Germinal center (tissue), 1 donor: ENCODE measurements around the gene DNAAF8.
"Not testable (repeated sequence)": the region's sequence is repeated elsewhere in the genome, so short reads cannot be mapped to it uniquely, and the experiment has no call there.

Experiments used
- DNase-seq: peaks from one replicate; pipeline ENCODE4 v3.0.0; 2012; ENCODE audit warnings: mixed read lengths, low spot score

Gene DNAAF8

DNA sequence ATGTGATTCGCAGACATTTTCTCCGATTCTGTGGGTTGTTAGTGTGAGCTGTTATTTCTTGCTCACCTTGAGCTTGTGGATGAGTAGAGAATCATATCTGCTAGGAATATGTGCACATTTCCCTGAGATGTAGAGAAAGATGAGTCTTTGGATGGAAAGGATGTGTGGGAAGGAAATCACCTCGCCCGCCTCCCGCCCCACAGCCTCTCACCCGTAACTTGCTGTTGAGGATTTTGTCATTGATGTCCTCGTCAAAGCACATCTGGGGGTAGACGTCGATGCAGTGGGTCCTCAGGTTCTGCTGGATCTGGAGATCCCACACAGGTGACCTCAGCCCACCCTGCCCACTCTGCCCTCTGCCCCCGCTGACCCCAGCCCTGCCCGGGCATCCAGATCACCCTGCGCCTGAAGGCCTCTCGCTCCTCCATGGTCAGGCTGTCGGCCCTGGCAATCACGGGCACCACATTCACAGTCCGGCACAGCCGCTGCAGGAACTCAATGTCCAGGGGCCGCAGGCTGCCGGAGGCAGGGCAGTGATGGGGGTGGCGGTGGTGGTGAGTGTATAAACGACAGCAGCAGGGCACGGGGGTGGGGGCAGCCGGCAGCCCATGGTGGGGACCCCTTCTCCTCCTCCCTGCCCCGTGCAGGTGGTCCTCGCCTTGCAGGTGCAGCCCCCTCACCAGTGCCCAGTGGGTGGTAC lies 49.1 kb downstream of the DNAAF8 start:
- no peak for DNase-seq

DNA sequence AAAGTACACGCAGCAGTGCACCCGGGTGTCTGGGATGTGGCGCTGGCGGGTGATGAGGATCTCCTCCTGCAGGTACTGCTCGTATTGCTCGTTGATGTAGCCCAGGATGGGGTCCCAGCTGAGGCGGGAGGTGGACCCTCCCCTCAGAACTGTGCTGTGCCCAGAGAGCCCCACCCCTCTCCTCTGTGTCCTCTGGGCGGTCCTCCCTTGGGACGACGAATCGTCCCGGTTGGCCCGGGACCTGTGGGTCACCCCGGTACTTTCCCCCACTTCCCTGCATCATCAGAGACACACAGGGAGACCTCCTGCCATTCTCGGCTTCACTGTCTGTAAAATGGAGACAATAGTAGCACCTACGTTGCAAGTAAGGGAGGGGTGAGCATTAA lies 49.6 kb downstream of the DNAAF8 start:
- DNase-seq, result no peak

DNA sequence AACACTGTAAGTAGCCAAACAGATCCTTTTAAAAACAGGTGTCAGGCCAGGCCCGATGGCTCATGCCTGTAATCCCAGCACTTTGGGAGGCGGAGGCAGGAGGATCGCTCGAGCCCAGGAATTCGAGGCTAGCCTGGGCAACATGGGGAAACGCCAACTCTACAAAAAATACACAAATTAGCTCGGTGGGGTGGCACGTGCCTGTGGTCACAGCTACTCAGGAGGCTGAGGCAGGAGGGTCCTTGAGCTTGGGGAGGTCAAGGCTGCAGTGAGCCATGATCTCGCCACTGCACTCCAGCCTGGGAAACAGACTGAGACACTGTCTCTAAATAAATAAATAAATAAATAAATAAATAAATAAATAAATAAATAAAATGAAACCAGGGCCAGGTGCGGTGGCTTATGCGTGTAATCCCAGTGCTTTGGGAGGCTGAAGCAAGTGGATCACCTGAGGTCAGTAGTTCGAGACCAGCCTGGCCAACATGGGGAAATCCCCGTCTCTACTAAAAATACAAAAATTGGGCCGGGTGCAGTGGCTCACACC lies 50.2 kb downstream of the DNAAF8 start:
- DNase-seq, result not testable (repeated sequence)

DNA sequence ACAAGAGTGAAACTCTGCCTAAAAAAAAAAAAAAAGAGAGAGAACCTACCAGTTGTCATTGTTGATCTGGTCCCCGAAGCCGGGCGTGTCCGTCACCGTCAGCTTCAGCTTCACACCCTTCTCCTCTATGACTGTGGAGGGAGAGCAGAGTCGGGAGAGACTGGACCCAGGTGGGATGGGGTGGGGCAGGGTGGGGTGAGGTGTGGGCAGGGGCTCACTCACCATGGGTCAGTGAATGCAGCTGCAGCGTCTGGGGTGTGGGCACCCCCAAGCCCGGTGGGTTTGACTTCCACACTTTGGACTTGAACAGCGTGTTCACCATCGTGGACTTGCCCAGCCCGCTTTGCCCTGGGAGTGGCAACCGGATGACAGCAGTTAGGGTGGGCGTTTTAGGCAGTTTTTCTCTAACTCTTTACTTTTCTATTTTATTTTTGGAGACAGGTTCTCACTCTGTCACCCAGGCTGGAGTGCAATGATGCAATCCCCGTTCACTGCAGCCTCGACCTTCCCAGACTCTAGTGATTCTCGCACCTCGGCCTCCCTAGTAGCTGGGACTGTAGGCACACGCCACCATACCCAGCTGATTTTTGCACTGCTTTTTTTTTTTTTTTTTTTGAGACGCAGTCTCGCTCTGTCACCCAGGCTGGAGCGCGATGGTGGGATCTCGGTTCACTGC lies 51.6 kb downstream of the DNAAF8 start:
- DNase-seq, result no peak

DNA sequence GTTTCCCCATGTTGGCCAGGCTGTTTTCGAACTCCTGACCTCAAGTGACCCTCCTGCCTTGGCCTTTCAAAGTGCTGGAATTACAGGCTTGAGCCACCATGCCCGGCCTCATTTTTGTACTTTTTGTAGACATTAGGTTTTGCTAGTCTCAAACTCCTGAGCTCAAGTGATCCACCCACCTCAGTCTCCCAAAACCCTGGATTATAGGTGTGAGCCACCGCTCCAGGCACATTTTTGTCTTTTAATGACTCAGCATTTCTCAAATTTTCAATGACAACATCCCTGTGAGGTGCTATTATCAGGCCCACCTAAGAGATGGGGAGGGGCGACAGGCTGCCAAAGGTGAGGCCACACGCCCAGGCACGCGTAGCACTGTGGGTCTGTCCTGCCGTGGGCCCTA lies 52.7 kb downstream of the DNAAF8 start:
- no peak for DNase-seq

DNA sequence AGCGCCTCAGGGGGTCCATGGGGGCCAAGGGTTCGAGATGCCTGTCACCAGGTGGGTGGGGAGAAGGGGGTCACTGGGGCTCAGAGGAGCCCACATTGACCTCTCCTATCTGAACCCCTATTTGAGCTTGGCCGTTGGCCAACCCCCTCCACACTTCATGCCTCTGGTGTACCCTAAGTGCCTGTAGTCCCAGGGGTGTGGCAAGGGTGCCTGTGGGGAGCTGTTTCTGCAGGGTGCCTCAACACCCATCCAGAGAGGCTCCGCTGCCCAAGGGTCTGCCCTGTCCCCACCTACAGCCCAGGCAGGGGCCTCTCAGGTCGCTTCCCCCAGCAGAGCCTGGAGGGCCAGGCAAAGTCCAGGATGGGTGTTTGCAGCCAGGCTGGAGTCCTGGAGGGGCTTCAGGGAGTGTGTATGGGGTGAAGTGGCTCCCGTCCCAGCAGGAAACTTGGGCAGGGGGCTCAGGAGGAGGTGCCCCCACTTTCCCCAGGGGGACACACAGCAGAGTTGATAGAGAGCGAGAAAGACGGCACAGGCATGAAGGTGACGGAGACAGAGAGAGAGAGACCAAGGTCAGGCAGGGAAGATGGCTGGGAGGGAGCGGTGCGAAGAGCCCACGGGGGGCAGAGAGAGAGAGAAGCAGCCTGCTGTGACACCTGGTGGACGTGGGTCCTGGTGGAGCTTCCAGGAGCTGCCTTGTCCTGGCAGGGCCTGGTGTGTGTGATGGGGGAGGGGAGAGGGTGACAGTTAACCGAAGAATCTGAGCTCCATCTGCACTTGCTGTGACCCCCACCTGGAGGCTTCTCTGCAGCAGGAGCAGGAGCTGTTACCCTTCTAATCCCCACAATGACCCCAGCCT lies 53.5 kb downstream of the DNAAF8 start, which contains the start of gene SEPTIN12:
Gene SEPTIN12, minus strand, starts transcription at position 719 of the 856 bp plus-strand sequence. Its CDS starts 700 bp downstream, at position 19.
- DNase-seq, result no peak

DNA sequence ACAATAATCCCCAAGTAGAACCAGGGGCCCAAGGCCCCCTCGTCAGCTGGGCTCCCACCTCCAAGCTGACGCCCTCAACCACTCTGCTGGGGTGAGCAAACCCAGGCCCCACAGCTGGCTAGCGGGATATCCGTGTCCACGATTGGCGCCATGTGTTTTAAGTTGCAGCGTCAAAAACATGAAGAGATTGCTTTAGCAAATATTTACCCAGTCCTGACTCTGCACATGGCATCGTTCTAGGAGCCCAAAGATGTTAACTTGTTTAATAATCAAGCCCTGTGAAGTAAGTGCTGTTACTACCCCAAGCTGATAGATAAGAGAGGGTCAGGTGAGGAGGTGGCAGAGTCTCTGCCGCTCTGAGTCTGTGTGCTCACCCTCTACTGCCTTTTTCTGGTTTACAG lies 54.2 kb downstream of the DNAAF8 start:
- no peak for DNase-seq

DNA sequence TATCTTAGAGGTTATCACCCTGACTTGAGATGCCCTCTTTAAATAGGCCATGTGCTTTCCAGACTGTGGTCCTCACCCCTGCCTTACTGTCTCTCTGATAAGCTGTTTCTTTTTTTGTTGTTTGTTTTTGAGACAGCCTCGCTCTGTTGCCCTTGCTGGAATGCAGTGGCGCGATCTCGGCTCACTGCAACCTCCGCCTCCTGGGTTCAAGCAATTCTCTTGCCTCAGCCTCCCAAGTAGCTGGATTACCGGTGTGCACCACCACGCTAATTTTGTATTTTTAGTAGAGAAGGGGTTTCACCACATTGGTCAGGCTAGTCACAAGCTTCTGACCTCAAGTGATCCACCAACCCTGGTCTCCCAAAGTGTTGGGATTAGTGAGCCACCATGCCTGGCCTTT lies 54.6 kb downstream of the DNAAF8 start:
- no peak for DNase-seq

DNA sequence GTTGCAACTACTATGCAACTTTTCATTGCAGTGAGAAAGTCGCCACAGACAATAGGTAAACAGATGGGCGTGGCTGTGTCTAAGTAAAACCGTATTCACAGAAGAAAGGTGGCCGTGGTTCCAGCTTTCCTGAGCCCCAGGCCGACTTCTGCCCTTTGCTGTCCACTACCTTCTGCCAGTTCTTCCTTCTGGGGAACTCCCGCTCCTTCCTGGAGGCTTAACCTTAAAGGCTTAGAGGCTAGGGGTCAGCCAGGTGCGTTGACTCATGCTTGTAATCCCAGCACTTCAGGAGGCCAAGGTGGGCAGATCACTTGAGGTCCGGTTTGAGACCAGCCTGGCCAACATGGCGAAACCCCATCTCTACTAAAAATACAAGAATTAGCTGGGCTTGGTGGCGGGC lies 55.9 kb downstream of the DNAAF8 start:
- no peak for DNase-seq

DNA sequence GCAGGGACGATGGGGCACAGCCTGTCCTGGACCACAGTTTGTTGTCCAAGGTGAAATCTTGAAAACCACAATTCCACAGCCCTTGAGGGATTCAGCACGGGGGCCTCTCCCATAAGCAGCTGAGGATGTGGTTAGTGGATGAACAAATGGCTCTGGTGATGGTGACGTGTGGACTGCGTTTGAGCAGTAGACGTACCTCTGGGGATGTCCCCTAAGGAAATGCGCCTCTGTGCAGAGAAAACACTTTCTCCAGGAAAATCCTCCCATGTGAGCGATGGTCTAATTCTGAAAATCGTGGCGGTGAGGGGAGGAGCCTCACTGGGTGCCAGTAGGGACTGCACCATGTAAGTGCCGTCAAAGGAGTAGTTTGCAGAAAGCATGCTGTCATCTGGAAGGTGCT lies 56.5 kb downstream of the DNAAF8 start:
- DNase-seq, result no peak

DNA sequence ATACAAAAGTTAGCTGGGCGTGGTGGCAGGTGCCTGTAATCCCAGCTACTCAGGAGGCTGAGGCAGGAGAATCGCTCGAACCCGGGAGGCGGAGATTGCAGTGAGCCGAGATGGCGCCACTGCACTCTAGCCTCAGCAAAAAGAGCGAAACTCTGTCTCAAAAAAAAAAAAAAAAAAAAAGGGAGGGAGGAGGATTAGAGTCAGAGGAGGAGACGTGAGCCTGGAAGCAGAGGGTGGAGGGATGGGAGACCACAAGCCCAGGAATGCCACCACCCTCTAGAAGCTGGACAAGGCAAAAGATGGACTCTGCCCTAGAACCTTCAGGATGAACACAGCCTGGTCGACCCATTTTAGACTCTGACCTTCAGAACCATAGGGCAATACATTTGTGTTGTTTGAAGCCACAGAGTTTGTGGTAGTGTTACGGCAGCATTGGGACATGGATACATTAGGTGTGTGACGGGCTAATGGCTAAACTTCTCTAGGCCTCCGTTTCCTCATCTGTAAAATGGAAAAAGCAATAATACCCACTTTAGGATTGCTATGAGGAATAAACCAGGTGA lies 58.7 kb downstream of the DNAAF8 start:
- no peak for DNase-seq

DNA sequence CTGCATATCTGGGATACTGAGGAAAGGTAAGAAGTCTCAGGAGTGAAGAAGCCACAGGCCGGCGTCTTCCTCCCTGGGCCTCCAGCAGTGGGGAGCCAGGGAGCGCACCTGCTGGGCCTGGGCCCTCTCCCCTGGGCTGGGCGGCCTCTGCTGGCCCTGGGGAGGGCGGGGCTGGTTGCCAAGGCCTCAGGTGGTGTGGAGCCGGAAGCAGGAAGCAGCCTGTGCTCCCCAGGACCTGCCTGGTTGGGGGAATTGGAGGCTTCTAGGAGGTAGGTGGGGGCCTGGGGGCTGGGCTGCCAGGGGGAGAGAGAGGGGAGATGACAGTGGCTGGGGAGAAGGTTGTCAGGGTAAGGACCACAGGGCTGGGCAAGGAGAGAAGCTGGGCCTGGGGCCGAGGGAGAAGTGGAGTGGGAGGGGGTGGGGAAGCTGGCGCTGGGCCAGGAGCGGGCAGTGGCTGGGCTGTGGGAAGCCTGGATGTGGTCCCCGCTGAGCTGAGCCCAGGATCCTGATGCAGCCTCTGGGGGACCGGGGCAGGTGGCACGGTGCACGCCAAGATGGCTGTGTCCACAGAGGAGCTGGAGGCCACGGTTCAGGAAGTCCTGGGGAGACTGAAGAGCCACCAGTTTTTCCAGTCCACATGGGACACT lies 61.0 kb downstream of the DNAAF8 start, which contains the start of gene SMIM22:
Gene SMIM22, plus strand, starts transcription at position 189 of the 647 bp plus-strand sequence. Its CDS starts 366 bp downstream, at position 555.
- no peak for DNase-seq

DNA sequence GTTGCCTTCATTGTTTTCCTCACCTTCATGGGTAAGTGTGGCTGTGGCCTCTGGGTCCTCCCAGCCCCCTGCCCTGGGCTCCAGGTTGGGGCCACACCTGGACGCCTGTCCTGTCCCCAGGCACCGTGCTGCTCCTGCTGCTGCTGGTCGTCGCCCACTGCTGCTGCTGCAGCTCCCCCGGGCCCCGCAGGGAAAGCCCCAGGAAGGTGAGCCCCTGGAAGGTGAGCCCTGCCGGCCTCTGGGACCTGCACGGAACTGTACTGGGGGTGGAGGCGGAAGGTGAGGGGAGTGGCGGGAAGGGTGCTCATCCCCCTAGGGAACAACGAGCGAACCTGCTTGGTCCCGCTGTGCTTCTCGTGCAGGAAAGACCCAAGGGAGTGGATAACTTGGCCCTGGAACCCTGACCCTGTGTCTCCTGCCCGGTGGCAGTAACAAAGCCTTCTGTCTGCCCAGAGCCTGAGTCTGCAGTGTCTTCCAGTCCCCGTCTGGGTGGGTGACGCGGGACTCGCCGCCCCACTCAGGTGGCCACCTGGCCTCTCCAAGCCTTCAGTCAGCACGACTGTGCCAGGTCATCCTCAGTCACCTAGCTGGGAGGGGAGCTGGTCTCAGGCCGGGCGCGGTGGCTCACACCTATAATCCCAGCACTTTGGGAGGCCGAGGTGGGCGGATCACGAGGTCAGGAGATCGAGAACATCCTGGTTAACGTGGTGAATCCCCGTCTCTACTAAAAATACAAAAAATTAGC lies 61.7 kb downstream of the DNAAF8 start:
- DNase-seq, result no peak

DNA sequence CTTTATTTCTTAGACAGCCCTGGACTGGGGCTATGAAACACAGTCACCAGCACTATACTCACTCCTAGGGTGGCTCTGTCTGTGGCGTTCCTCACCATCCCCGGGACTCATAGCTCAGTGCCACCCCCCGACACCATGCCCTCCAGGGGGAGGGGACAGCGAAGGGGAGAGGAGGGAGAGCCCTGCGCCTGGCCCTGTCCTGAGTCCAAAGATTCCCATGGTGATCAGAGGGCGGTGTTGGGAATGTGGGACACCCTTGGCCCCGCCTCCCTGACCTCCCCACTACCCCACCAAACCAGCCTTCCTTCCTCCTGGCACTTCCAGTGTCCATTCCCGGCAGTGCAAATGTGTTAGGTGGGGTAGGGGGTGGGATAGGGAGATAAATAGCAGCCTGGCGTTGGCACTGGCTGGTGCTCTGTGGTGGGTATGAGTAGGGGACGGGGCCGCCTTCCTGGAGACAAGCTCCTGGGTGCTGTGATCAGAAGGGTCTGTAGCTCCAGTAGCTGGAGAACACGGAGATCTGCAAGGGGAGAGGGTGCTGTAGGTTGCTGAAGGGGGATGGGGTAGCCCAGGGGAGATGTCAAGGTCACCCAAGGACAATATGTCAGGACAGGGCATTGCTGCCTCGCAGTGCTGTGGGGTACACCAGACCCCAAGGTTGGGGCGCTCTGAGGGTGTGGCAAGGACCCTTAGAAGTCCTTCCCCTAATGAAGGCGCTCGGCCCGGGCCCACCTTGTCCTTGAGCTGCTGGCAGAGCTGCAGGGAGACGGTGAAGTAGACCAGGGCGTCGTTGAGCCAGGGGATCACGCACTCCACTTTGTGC lies 62.9 kb downstream of the DNAAF8 start:
- DNase-seq, result no peak

DNA sequence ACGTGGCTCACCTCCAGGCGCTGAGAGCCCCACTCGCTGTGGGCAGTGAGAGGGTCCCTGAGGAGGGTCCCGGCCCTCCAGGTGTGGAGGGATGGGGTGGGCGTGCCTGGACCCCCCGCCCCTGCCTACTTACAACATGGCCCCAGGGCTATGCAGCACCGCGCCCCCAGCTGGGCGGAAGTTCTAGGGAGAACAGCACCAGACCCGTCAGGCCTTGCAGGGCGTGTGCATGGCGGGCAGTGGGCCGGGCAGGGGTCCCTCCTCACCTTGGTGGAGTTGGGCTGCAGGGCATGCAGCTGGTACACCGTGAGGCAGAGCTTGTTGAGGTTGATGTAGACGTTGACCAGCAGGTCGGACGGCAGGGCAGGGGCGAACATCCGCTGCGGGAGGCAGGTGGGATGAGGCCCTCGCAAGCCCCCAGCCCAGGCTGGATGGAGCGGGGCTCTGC lies 63.5 kb downstream of the DNAAF8 start:
- DNase-seq, result no peak

DNA sequence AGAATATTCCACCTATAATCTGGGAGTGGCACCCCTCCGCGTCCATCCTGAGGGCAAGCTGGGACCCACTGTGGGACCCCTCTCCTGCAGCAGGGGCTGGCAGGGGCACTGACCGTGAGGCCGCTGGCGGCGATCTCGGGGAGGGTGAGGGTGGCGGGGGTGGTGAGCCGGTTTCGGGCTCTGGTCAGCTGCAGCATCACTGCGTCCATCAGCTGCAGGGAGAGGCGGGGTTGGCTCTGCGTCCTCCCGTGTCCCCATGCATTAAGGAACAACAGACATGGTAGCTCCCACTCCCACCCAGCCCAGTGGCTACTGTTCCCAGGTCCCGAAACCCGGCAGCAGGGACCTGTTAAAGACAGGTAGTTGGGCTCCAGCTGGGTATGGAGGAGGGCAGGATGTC lies 64.1 kb downstream of the DNAAF8 start:
- no peak for DNase-seq
